Hepatocyte (in vitro differentiated cells): ENCODE results near the gene IL15.

Source experiments
- CTCF ChIP-seq: fragments of 200-600 bp; sonication (generic); IDR thresholded peaks from 2 replicates; pipeline ENCODE4 v1.5.1; 2016; ENCODE audit warnings: antibody characterized with exemption, mild to moderate bottlenecking; ENCODE audit not compliant: poor library complexity
- EZH2 ChIP-seq: fragments of 200-600 bp; sonication (generic); IDR thresholded peaks from 2 replicates; pipeline ENCODE4 v1.6.1; 2016; ENCODE audit warnings: antibody characterized with exemption, mild to moderate bottlenecking, borderline replicate concordance

GRCh38 chr4:141675384-141675783 lies 39.0 kb downstream of the IL15 start:
- TF ChIP-seq CTCF, result no peak
- TF ChIP-seq EZH2, result no peak
